ENCODE results near the gene ENDOU.
A peak's percentile ranks its signal among the peaks of the same experiment; 100 is the strongest.

DNA sequence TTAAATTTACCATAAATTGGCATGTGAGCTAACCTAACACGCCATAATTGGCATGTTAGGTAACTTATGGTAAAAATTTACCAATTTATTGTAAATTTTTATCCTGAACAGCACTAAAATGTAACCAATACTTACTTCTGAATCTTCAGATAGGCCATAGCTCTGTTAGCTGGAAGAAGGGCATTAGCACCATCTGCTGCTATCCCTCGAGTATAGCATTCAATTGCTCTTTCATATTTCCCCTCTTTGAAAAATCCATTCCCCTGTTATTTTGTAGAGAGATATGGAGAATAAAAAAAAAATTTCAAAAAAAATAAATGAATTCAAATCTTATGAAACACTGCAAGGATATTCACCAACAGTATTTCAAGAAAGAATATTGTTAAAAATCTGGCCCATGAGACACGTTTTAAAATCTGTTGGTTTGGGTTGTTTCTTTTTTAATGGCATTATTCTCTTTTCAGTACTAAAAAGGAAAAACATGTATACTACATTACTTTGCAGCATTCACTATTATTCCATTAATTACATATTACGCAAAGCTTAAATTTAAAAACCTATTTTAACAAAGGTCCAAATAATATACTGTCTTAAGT lies 38.5 kb downstream of the ENDOU start:
- TF ChIP-seq POLR2AphosphoS5 (IDR thresholded peaks at IDR 0.05; ENCODE audit: insufficient read depth, low read depth, low read length) (no peak), POLR2A (IDR thresholded peaks at IDR 0.05; ENCODE audit: low read depth, low read length) (no peak), EZH2 (IDR thresholded peaks at IDR 0.05; ENCODE audit: borderline replicate concordance, low read depth, low read length, severe bottlenecking) (no peak)
- TF ChIP-seq, protein P1, sequence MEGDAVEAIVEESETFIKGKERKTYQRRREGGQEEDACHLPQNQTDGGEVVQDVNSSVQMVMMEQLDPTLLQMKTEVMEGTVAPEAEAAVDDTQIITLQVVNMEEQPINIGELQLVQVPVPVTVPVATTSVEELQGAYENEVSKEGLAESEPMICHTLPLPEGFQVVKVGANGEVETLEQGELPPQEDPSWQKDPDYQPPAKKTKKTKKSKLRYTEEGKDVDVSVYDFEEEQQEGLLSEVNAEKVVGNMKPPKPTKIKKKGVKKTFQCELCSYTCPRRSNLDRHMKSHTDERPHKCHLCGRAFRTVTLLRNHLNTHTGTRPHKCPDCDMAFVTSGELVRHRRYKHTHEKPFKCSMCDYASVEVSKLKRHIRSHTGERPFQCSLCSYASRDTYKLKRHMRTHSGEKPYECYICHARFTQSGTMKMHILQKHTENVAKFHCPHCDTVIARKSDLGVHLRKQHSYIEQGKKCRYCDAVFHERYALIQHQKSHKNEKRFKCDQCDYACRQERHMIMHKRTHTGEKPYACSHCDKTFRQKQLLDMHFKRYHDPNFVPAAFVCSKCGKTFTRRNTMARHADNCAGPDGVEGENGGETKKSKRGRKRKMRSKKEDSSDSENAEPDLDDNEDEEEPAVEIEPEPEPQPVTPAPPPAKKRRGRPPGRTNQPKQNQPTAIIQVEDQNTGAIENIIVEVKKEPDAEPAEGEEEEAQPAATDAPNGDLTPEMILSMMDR (IDR thresholded peaks at IDR 0.05; ENCODE audit: extremely low read depth in 1 of 2, insufficient read depth in 1 of 2, low read depth in 1 of 2, low read length in 2 of 2), result peak; percentile 20 to 61

Data from endothelial cell of umbilical vein (primary cell).